GM18951 (cell line): Measurements from ENCODE around the gene PGAM1.

Experiments used
- POLR2A ChIP-seq: IDR thresholded peaks from 4 replicates; pipeline ENCODE4 v1.6.1; 2011; ENCODE audit warnings: mild to moderate bottlenecking; ENCODE audit not compliant: insufficient read length, insufficient read depth; ENCODE audit errors: extremely low read depth
- in situ Hi-C: fragments of 300-500 bp; cut with MboI; formaldehyde crosslinking; loops from one replicate; pipeline ENCODE4 v1.12.0; 2022; ENCODE audit warnings: low sequenced_read_pairs, mixed read lengths, inconsistent platforms; ENCODE audit not compliant: unreplicated experiment

Gene PGAM1

GRCh38 chr10:97479939-97480338 lies 53.9 kb downstream of the PGAM1 start:
- in situ Hi-C loops, result no loop called here
- TF ChIP-seq POLR2A, result no peak

GRCh38 chr10:97481071-97481470 lies 55.1 kb downstream of the PGAM1 start:
- no peak for TF ChIP-seq POLR2A
- in situ Hi-C loops, result no loop called here

- in situ Hi-C loops, result no loop called here
- TF ChIP-seq POLR2A, result no peak
Observed at GRCh38 chr10:97482381-97482780, 56.4 kb downstream of the PGAM1 start.
